Keratinocyte (primary cell): Measurements from ENCODE around the gene VAV2.

Source experiments
- CTCF ChIP-seq, 3 experiments: IDR thresholded peaks in 1 of 3; conservative IDR thresholded peaks in 1 of 3; optimal IDR thresholded peaks in 1 of 3; 2 replicates in 2 of 3; 3 replicates in 1 of 3; pipeline versions ENCODE3 to v1.5.1; 2011; ENCODE audit warnings: low read length in 3 of 3, mild to moderate bottlenecking in 3 of 3, moderate library complexity in 2 of 3, control low read depth in 1 of 3, inconsistent platforms in 1 of 3; ENCODE audit not compliant: insufficient read depth in 2 of 3; ENCODE audit errors: extremely low read depth in 1 of 3
- EZH2 ChIP-seq: IDR thresholded peaks from one replicate; pipeline ENCODE4 v1.6.1; 2012; ENCODE audit warnings: inconsistent platforms, mild to moderate bottlenecking, low read length, moderate library complexity

DNA sequence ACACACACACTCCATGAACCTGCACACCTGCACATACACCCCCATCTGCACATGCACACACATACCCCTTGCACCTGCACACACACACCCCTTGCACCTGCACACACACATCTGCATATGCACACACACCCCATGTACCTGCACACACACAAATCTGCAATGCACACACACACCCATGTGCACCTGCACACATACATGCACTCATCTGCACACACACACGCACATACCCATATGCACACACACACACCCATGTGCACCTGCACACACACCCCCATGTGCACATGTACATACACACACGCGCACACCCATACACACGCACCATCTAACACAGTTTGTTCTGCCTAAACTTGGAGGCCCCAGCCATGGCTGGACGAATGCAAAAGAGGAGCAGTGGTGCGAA is 138.1 kb downstream of the VAV2 start:
- no peak for TF ChIP-seq EZH2
- no peak for TF ChIP-seq CTCF (optimal IDR thresholded peaks at IDR 0.05 in 1 of 3, IDR thresholded peaks at IDR 0.05 in 1 of 3, conservative IDR thresholded peaks at IDR 0.05 in 1 of 3; ENCODE audit: extremely low read depth in 1 of 3, insufficient read depth in 2 of 3, low read length in 3 of 3)
